GM12891 (cell line): ENCODE results near the gene WBP4.

ENCODE experiments used
- POLR2A ChIP-seq: IDR thresholded peaks from 2 replicates; pipeline ENCODE4 v1.6.1; 2011; ENCODE audit warnings: low read depth, low read length, control low read depth
- POLR2AphosphoS5 ChIP-seq: IDR thresholded peaks from 2 replicates; pipeline ENCODE4 v1.6.1; 2011; ENCODE audit warnings: low read depth, low read length, control low read depth
- SPI1 ChIP-seq: IDR thresholded peaks from 2 replicates; pipeline ENCODE4 v1.6.1; 2011; ENCODE audit warnings: low read depth, low read length, control low read depth
- TAF1 ChIP-seq: IDR thresholded peaks from 2 replicates; pipeline ENCODE4 v1.6.1; 2011; ENCODE audit warnings: low read depth, low read length, control low read depth

DNA sequence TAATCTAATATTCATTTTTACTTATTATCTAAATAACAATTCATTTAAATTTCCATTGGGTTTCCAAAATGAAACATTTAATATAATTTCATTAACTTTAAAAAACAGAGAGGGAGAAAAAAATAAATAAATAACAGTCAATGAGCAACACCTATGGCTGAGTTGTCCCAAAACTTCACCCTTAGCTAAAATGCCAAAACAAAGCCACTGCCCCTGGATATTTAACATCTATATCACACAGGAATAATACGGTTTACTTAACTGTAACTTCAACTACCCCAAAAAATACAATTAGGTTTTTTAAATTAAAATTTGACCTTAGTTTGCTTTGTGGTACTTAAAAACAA is 42.7 kb upstream of the WBP4 start:
- TF ChIP-seq POLR2AphosphoS5 (no peak), POLR2A (no peak), TAF1 (no peak), SPI1 (no peak)
